GM18498 (cell line): ENCODE data around the gene GPNMB.
"Not testable (repeated sequence)": the region's sequence is repeated elsewhere in the genome, so short reads cannot be mapped to it uniquely, and the experiment has no call there.

ENCODE experiments used
- ATAC-seq: cut with Tn5 transposase; IDR thresholded peaks from one replicate; pipeline ENCODE4 v1.9.1; 2021; ENCODE audit warnings: mild to moderate bottlenecking, moderate library complexity; ENCODE audit not compliant: unreplicated experiment

Gene GPNMB

DNA sequence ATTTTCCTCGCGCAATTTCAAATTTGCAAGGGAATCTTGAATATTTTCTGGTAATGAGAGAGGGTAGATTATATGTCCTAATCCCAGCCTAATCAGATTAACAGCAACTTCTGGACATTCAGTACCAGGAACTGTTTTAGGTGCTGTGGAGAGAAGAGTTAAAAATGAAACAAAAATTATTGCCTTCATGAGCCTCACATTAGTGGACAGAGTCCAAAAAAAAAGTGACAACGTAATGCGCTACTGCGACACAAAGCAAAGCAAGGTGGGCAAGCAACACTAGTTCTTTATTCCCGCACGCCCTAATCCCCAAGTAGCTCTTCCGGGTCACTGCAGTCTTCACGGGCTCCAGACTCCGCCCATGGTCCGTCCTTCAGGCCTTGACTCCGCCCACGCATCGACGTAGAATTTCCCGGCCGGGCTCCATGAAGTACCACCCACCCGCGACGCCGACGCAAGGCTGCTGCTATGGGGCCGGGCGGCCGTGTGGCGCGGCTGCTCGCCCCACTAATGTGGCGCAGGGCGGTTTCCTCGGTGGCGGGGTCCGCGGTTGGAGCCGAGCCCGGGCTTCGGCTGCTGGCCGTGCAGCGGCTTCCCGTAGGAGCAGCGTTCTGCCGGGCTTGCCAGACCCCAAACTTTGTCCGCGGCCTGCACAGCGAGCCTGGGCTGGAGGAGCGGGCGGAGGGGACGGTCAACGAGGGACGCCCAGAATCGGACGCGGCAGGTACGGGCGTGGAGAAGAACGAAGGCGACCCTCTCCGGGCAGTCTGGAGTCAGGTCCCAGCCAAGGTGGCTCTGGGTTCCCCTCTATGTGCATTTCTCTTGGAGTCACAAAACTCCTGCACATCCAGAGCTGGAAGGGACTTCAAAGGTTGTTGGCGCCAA lies 52.6 kb downstream of the GPNMB start, which contains the start of gene MALSU1:
TSS of gene MALSU1 (plus strand) at position 455 of the 885 bp plus-strand sequence. CDS start at position 469, 14 bp downstream.
- ATAC-seq = peak; percentile 99

DNA sequence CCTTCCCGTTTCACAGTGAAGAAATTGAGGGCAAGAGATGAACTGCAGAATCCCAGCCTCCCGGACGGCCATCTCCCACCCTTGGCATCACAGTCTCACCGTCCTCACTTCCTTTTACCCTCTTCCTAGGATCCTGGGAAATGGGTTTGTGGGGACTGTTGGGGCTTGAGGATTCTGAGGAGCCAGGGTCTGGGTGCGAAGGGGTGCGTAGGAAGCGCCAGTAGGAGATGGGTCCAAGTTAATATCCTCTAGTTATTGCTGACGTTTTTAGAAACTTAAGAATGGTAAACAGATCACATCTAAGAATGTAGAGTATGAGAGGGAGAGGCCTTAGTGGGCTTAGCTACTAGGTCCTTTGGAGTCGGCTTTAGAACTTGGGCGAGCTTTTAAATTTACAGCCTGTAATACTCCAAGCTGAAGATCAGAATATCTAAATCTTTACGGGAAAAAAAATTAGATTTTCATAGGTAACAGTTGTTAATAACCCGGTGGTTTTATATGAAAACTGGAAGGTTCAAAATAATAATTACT lies 53.3 kb downstream of the GPNMB start:
- ATAC-seq = peak; percentile 6

DNA sequence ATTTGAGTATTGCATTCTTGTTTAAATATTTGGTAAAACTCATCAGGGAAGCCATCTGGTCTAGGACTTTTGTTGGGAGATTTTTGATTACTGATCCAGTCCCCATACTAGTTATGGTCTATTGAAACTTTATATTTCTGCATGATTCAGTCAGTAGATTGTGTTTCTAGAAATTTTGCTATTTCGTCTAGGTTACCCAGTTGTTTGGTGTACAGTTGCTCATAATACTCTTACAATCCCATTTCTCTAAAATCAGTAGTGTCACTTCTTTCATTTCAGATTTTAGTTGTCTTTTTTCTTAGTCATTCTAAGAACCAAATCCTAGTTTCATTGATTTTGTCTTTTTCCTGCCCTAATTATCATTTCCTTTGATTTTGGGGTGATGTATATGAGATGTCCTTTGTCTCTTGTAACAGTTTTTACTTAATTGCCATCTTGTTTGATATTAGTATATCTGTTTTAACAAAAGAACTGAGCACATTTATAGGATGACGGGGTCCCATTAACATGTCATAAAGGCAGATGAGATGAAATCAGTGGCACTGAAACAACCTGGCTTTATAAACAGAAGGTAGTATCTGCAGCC lies 60.5 kb downstream of the GPNMB start:
- no peak for ATAC-seq

DNA sequence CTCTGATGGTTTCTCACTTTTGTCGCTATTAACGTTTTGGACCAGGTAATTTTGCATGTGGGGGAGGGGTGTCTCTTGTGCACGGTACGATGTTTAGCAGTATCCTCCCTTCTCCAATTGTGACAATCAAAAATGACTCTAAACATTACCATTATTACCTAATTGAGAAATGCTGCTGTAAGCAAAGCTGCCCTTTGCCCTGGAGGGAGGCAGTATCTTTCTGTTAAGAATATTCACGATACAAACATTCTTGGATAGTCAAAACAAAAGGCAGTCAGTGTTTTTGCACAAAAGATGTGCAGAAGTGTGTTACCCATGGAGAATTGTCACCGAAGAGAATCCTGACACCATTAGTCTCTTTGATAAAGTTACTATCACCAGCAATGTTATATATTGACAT lies 62.2 kb downstream of the GPNMB start:
- no peak for ATAC-seq

DNA sequence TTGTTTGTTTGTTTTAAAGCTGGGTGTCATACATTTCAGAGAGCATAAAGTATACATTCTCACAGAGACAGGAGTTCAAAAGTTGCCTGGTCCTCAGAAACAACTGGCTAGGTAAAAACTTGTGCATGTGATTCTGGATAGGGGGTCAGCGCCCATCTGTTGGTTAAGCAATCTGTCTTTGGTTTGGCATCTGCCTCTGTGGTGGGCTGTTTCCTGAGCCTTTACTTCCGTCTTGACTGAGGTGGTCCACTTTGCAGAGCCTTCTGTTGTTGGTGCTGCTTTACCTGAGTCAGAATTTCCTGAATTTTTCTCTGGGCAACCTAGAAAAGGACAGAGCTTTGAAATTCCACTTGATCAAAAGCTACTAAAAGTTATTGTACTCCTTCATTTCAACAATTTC lies 65.6 kb downstream of the GPNMB start:
- ATAC-seq = not testable (repeated sequence)

DNA sequence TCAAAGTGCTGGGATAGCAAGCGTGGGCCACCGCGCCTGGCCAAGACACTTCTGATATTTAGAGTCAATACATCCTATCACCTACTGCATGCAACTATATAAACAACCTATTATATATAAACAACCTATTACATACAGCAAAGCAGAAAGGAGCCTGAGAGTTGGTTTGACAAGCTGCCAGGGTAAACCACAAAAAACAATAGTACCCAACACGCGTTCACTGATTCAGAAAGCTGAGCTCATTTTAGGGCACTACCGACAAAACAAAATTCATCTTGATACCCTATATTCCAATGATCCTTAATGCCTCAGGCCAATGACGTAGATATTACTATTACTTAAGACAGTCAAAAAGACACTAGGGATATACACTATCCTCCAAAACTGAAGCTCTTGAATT lies 68.8 kb downstream of the GPNMB start:
- no peak for ATAC-seq
